Gastrocnemius medialis (tissue), 4 donors: Measurements from ENCODE around the gene ASB6.

Source experiments
- POLR2A ChIP-seq, 2 donors: fragments of 450-650 bp; IDR thresholded peaks; one replicate each; pipeline ENCODE4 v1.6.1; 2017; ENCODE audit warnings: antibody characterized with exemption in 2 of 2, mild to moderate bottlenecking in 2 of 2, moderate library complexity in 2 of 2
- TF ChIP-seq, protein P1 (sequence below), 5 experiments: fragments of 450-650 bp in 3 of 5; fragments of 200-600 bp in 2 of 5; sonication (generic) in 2 of 5; IDR thresholded peaks in 4 of 5; conservative IDR thresholded peaks in 1 of 5; 1 replicate in 4 of 5; 2 replicates in 1 of 5; pipeline ENCODE4 v1.5.1; 2016 to 2019; ENCODE audit warnings: antibody characterized with exemption in 5 of 5, mild to moderate bottlenecking in 3 of 5, moderate library complexity in 3 of 5

DNA sequence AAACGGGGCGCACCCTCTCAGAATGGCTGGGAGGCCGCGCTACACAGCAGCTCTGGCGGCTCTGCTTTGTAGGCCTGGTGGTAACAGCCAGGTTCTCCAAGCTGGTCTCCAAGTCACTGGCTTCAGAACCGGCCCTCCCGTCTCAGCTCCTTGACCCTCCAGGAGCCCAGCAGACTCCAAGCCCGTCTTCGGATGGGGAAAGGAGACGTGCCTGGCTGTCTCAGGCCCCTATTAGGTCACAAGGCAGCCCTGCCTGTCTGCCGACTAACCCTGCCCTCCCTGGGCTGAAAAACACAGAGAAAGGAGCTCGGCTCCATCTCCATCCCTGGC is 2.2 kb downstream of the ASB6 start:
- TF ChIP-seq, protein P1, sequence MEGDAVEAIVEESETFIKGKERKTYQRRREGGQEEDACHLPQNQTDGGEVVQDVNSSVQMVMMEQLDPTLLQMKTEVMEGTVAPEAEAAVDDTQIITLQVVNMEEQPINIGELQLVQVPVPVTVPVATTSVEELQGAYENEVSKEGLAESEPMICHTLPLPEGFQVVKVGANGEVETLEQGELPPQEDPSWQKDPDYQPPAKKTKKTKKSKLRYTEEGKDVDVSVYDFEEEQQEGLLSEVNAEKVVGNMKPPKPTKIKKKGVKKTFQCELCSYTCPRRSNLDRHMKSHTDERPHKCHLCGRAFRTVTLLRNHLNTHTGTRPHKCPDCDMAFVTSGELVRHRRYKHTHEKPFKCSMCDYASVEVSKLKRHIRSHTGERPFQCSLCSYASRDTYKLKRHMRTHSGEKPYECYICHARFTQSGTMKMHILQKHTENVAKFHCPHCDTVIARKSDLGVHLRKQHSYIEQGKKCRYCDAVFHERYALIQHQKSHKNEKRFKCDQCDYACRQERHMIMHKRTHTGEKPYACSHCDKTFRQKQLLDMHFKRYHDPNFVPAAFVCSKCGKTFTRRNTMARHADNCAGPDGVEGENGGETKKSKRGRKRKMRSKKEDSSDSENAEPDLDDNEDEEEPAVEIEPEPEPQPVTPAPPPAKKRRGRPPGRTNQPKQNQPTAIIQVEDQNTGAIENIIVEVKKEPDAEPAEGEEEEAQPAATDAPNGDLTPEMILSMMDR (IDR thresholded peaks at IDR 0.05 in 4 of 5, conservative IDR thresholded peaks at IDR 0.05 in 1 of 5): no peak
- TF ChIP-seq POLR2A (IDR thresholded peaks at IDR 0.05): no peak
